Subcutaneous abdominal adipose tissue (tissue), 5 donors: Measurements from ENCODE around the gene CROT.
"Not testable (repeated sequence)": the region's sequence is repeated elsewhere in the genome, so short reads cannot be mapped to it uniquely, and the experiment has no call there.

Source experiments
- H3K27ac ChIP-seq: one replicate; pipeline ENCODE4 v1.7.0; 2013; ENCODE audit warnings: low read depth, mild to moderate bottlenecking, inconsistent platforms, low read length, moderate library complexity
- H3K27me3 ChIP-seq, 5 donors: one replicate each; pipeline ENCODE4 v1.7.0; 2013; ENCODE audit warnings: low read length in 5 of 5, inconsistent platforms in 1 of 5; ENCODE audit not compliant: control insufficient read depth in 5 of 5, insufficient read depth in 4 of 5
- H3K36me3 ChIP-seq, 5 donors: one replicate each; pipeline ENCODE4 v1.7.0; 2013; ENCODE audit warnings: low read length in 5 of 5; ENCODE audit not compliant: control insufficient read depth in 5 of 5, insufficient read depth in 5 of 5
- H3K4me1 ChIP-seq, 5 donors: one replicate each; pipeline ENCODE4 v1.7.0; 2013; ENCODE audit warnings: low read length in 5 of 5, mild to moderate bottlenecking in 3 of 5, moderate library complexity in 1 of 5; ENCODE audit not compliant: control insufficient read depth in 5 of 5, insufficient read depth in 5 of 5
- H3K4me3 ChIP-seq, 5 donors: one replicate each; pipeline ENCODE4 v1.7.0; 2013; ENCODE audit warnings: low read length in 5 of 5, low read depth in 1 of 5
- H3K9ac ChIP-seq, 5 donors: one replicate each; pipeline ENCODE4 v1.7.0; 2013; ENCODE audit warnings: low read length in 5 of 5, mild to moderate bottlenecking in 4 of 5, moderate library complexity in 3 of 5
- H3K9me3 ChIP-seq, 5 donors: one replicate each; pipeline ENCODE4 v1.7.0; 2013; ENCODE audit warnings: low read length in 5 of 5; ENCODE audit not compliant: control insufficient read depth in 5 of 5
- donor health status: healthy.
- donor health status: healthy.
- donor health status: healthy.
- donor health status: healthy.
- donor health status: healthy.

The CROT gene

DNA sequence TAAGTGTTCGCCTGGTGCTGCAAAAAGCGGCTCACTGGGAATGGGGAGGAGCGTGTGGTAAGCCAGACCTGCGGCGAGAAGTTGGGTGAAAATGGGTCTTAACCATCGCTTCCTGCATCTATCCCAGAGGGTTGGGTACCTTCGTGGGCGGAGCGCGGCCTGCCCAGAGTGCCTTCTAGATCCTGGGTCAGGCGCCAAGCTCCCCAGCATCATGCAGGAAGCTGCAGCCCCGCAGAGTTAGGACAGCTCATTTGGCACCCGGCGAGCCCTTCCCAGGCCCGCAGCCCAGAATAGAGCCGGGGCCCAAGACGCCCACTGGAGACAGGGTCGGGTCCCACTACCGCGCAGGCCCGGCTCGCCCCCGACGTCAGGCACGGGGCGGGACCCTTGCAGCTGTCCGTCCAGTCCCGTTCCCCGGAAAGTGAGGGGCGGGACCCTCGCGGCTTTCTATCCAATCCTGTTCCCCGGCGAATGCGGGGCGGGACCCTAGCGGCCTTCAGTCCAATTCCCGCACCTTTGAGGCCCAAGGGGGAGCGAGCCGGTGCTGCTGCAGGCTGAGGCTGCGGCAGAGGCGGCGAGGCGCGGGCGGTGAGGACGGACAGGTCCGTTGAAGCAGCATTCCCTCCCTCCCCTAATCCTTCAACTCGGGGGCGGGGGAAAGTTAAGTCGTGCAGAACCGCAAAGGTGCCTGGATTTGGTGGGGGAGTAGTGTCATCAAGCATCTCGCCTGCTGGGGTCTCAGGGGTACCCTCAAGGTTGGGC is at the start of gene CROT:
Gene CROT, plus strand, starts transcription at position 499 of the 762 bp plus-strand sequence. CDS start 3,405 bp downstream, outside the sequence.
- Histone ChIP-seq H3K9me3 (no peaks in the 10 kb centered on the region), H3K4me3 (peak within 1 kb of the TSS; percentile 91 to 98 (median 94)), H3K27me3 (no peaks in the 10 kb centered on the region), H3K4me1 (peaks cover 4 to 21% (median 18%) of the 10 kb centered on the region in 5 donors), H3K27ac (peak within 1 kb of the TSS; percentile 61), H3K36me3 (peaks cover 12 to 24% (median 18%) of the 10 kb centered on the region in 5 donors), H3K9ac (peak within 1 kb of the TSS; percentile 59 to 91 (median 77))

- Histone ChIP-seq H3K27ac (no peak overlapping the region), H3K4me1 (no peaks in the 10 kb centered on the region), H3K36me3 (no peaks in the 10 kb centered on the region), H3K9me3 (peaks cover 0 to 10% (median 0%) of the 10 kb centered on the region in 5 donors), H3K4me3 (no peak overlapping the region), H3K9ac (no peak overlapping the region), H3K27me3 (no peaks in the 10 kb centered on the region)
Observed at GRCh38 chr7:87300756-87301155, 44.7 kb upstream of the CROT start.

- H3K27me3 ChIP-seq: no peaks in the 10 kb centered on the region
- H3K27ac ChIP-seq: no peak overlapping the region
- H3K9ac ChIP-seq: no peak overlapping the region
- H3K36me3 ChIP-seq: no peaks in the 10 kb centered on the region
- no peaks in the 10 kb centered on the region for H3K4me1 ChIP-seq
- H3K4me3 ChIP-seq: no peak overlapping the region
- no peaks in the 10 kb centered on the region for H3K9me3 ChIP-seq
Observed at GRCh38 chr7:87310790-87311419, 34.6 kb upstream of the CROT start.

DNA sequence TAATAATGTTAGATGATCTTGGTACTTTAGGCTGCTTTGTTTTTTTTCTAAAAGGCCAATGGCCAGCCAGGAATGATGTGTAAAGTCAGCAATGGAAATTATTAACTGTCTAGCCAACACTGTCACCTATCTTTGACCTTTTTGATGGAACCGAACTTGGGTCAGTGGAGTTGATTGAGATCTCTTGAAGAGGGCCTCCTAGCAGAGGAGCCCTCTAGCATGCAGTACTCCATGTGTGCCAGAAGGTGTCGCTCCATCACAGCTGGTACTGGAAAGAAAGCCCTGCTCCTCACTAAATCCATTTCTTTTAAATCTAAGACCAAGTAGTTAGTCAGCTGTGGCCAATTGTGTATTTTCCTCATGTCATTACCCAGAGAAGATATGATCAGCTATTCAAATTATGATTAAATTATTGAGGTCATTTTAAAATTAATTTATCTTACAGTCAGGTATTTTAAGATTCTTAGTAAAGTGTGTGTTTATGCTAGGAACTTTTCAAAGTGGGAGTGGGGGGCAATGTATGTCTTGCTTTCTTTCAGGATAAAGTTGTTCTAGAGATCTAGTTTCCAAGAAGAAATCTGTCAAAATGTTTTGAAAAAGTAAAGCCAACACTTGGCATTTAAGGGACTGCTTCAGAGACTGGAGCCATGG is 33.1 kb upstream of the CROT start:
- H3K36me3 ChIP-seq: no peaks in the 10 kb centered on the region
- no peak overlapping the region for H3K4me3 ChIP-seq
- H3K27me3 ChIP-seq: no peaks in the 10 kb centered on the region
- no peaks in the 10 kb centered on the region for H3K4me1 ChIP-seq
- no peaks in the 10 kb centered on the region for H3K9me3 ChIP-seq
- H3K27ac ChIP-seq: no peak overlapping the region
- H3K9ac ChIP-seq: no peak overlapping the region

DNA sequence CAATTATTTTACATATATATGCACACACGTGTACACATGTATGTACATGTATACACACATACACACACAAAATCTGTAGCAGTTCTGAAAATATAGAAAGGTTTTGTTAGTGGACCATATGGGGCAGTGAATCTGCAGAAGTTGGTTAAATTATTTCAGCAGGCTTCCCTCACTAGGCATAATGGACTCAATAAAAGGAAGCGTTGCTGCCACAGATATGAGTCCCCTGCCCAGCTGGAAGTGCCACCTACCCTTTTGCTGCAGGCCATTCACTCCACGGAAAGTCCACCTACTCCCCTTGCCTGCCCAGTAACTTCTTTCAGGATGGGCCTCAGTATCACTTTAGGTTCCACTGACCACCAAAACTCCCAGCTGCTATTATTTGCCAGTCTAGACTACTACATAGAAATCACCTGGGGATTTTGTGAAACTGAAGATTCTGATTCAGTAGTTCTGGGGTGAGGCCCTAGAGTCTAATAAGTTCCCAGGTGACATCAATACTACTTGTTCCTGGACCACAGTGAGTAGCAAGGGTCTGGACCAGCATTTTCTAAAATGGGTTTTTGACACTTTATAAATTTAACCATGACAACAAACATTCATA is 29.3 kb upstream of the CROT start:
- Histone ChIP-seq H3K27ac (no peak overlapping the region), H3K4me3 (no peak overlapping the region), H3K9ac (no peak overlapping the region)

DNA sequence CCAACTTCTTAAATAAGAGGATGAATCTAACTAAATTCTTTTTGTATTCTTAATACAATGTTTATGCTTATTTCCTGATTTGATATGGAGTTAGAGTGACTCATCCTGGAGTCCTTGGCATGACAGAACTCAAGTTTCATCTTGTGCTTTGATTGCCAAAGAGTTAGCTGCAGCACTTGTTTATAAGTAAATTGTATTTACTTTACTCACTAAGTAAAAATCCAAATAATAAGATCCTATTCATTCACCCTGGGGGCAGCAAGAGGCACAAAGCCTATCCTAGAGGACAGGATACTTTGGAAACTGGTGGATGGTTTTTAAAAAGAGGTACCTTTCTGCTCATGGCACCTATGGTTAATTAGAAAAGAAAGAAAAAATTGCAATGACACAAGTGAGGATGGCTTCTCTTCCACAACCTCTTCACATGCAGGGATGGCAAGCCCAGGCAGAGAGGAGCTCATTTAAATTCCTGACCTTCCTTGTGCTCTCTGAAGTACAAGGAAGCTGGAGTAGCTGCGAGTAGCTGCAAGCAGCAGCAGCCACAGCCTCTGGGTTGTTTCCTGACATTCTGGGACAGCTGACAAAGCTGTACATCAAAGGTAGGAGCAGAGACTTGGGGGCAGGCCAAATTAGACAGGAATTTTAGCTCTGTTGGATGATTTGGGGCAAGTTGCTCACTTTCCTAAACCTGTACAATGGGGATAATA is 28.5 kb upstream of the CROT start:
- H3K27ac ChIP-seq: no peak overlapping the region
- no peak overlapping the region for H3K4me3 ChIP-seq
- peaks cover 0 to 2% (median 0%) of the 10 kb centered on the region in 5 donors for H3K4me1 ChIP-seq
- no peaks in the 10 kb centered on the region for H3K9me3 ChIP-seq
- no peaks in the 10 kb centered on the region for H3K27me3 ChIP-seq
- no peaks in the 10 kb centered on the region for H3K36me3 ChIP-seq
- no peak overlapping the region for H3K9ac ChIP-seq

More for the DNA sequence above, 29.3 kb upstream of the CROT start:
- Histone ChIP-seq H3K27me3 (no peaks in the 10 kb centered on the region), H3K36me3 (no peaks in the 10 kb centered on the region), H3K4me1 (peaks cover 0 to 2% (median 0%) of the 10 kb centered on the region in 5 donors), H3K9me3 (no peaks in the 10 kb centered on the region)

DNA sequence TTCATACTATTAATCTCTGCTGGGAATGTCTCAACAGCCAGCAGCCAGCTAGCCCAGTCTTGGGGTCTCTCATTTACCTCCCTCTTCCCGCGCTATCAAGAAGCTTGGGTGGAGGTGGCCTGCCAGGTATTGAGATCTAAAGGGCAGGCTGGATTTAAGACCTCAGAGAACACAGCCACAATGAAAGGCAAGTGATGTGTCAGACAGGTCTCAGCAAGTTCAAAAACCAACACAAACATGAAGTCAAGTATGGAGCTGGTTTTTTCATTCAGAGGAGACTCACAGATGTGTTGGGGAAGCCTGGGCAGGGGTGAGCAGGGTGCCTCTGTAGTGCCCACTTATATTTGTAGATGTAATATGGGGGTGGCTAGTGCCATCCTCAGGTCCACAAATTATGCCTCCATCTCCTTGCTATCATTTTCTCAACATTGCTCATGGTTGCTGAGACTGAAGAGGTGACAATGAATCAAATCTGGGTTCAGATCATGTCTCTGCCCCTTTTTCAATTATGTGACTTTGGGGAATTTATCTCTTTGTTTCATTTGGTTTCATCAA is 27.7 kb upstream of the CROT start:
- Histone ChIP-seq H3K27me3 (no peaks in the 10 kb centered on the region), H3K9me3 (peaks cover 0 to 2% (median 0%) of the 10 kb centered on the region in 5 donors), H3K4me3 (no peak overlapping the region), H3K4me1 (peaks cover 0 to 2% (median 0%) of the 10 kb centered on the region in 5 donors), H3K9ac (no peak overlapping the region), H3K27ac (no peak overlapping the region), H3K36me3 (no peaks in the 10 kb centered on the region)

DNA sequence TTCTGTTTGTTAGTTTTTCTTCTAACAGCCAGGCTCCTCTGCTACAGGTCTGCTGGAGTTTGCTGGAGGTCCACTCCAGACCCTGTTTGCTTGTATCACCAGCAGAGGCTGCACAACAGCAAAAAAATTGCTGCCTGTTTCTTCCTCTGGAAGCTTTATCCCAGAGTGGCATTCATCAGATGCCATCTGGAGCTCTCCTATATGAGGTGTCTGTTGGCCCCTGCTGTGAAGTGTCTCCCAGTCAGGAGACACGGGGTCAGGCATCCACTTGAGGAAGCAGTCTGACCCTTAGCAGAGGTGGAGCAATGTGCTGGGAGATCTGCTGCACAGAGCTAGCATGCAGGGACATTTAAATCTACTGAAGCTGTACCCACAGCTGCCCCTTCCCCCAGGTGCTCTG is 26.7 kb upstream of the CROT start:
- peaks cover 0 to 9% (median 0%) of the 10 kb centered on the region in 5 donors for H3K9me3 ChIP-seq
- no peak overlapping the region for H3K9ac ChIP-seq
- no peaks in the 10 kb centered on the region for H3K27me3 ChIP-seq
- H3K4me3 ChIP-seq: peak overlapping the region in 1 of 5 donors; percentile 48
- H3K27ac ChIP-seq: no peak overlapping the region
- peaks cover 0 to 2% (median 0%) of the 10 kb centered on the region in 5 donors for H3K36me3 ChIP-seq
- peaks cover 0 to 2% (median 0%) of the 10 kb centered on the region in 5 donors for H3K4me1 ChIP-seq

- H3K27me3 ChIP-seq, H3K4me1 ChIP-seq, H3K27ac ChIP-seq, H3K36me3 ChIP-seq, H3K9me3 ChIP-seq, H3K9ac ChIP-seq: not testable (repeated sequence)
- H3K4me3 ChIP-seq: peak overlapping the region in 1 of 5 donors; percentile 48
Observed at GRCh38 chr7:87319154-87319581, 26.3 kb upstream of the CROT start.
